Gastrocnemius medialis (tissue), 4 donors: Measurements from ENCODE around the gene HMCN1. TPM values are rescaled to one million over a fixed set of nuclear protein-coding genes. Genes with fewer than 3 reads are reported as not detected.

Source experiments
- ATAC-seq, 2 donors: fragments of 150-250 bp; one replicate each; pipeline ENCODE4 v1.9.1; 2016
- DNase-seq, 2 donors: peaks; one replicate each; pipeline ENCODE4 v3.0.0-alpha.2; 2019
- H3K27ac ChIP-seq, 4 donors: fragments of 200-600 bp; sonication (generic); 1 replicate in 1 of 4; 2 replicates in 3 of 4; pipeline ENCODE4 v1.5.1; 2016 to 2018; ENCODE audit warnings: mild to moderate bottlenecking in 2 of 4, moderate library complexity in 1 of 4
- H3K27me3 ChIP-seq, 3 donors: fragments of 200-600 bp; sonication (generic) in 2 of 3; 1 replicate in 1 of 3; 2 replicates in 2 of 3; pipeline versions ENCODE4 v1.5.1 to v1.6.0; 2016 to 2019; ENCODE audit warnings: mild to moderate bottlenecking in 1 of 3, moderate library complexity in 1 of 3
- H3K36me3 ChIP-seq, 2 donors: fragments of 200-600 bp; sonication (generic) in 1 of 2; one replicate each; pipeline ENCODE4 v1.5.1; 2017 to 2018
- H3K4me1 ChIP-seq, 2 donors: fragments of 200-600 bp; sonication (generic) in 1 of 2; one replicate each; pipeline ENCODE4 v1.5.1; 2016 to 2017; ENCODE audit warnings: mild to moderate bottlenecking in 2 of 2
- H3K4me3 ChIP-seq, 4 donors: fragments of 200-600 bp; sonication (generic) in 3 of 4; 1 replicate in 1 of 4; 2 replicates in 3 of 4; pipeline ENCODE4 v1.5.1; 2016 to 2019; ENCODE audit warnings: mild to moderate bottlenecking in 2 of 4
- H3K9me3 ChIP-seq, 3 donors: fragments of 200-600 bp; sonication (generic) in 2 of 3; 1 replicate in 1 of 3; 2 replicates in 2 of 3; pipeline ENCODE4 v1.5.1; 2016 to 2019
- POLR2A ChIP-seq, 2 donors: fragments of 450-650 bp; IDR thresholded peaks; one replicate each; pipeline ENCODE4 v1.6.1; 2017; ENCODE audit warnings: antibody characterized with exemption in 2 of 2, mild to moderate bottlenecking in 2 of 2, moderate library complexity in 2 of 2
- in situ Hi-C, 4 donors: fragments of 200-750 bp; cut with MboI; loops; one replicate each; pipeline versions ENCODE4 v1.15.0 to v1.8.0; 2017; ENCODE audit warnings: low sequenced_read_pairs in 4 of 4
- intact Hi-C: fragments of 100-400 bp; cut with DNase I; formaldehyde crosslinking; loops from one replicate; pipeline ENCODE4 v1.15.1; 2023; ENCODE audit warnings: low total_unique reads
- total RNA-seq, 4 donors: library from RNA; depleted of rRNA; stranded (reverse); fragments of >200 nt; gene quantifications; one replicate each; pipeline versions ENCODE4 v1.1.0 to v1.2.3, GENCODE V29; 2016
- TF ChIP-seq, protein P1 (sequence below), 5 experiments: fragments of 450-650 bp in 3 of 5; fragments of 200-600 bp in 2 of 5; sonication (generic) in 2 of 5; IDR thresholded peaks in 4 of 5; conservative IDR thresholded peaks in 1 of 5; 1 replicate in 4 of 5; 2 replicates in 1 of 5; pipeline ENCODE4 v1.5.1; 2016 to 2019; ENCODE audit warnings: antibody characterized with exemption in 5 of 5, mild to moderate bottlenecking in 3 of 5, moderate library complexity in 3 of 5

Gene HMCN1
- total RNA-seq, 4 donors from 2014 or later: 2.6 to 7.5 (median 5.1) TPM

GRCh38 chr1:186093437-186093836, 359.2 kb downstream of the HMCN1 start:
- Histone ChIP-seq H3K36me3 (no peaks in the 10 kb centered on the region), H3K27ac (peak overlapping the region in 1 of 4 donors; percentile 7), H3K4me1 (peaks cover 0 to 10% of the 10 kb centered on the region in 2 donors), H3K27me3 (no peaks in the 10 kb centered on the region), H3K4me3 (no peak overlapping the region), H3K9me3 (no peaks in the 10 kb centered on the region)
- in situ Hi-C loops: no loop called here
- DNase-seq (peak; percentile 9), ATAC-seq (peak in 1 of 2 donors; percentile 23)
- intact Hi-C loops: no loop called here
- TF ChIP-seq, protein P1, sequence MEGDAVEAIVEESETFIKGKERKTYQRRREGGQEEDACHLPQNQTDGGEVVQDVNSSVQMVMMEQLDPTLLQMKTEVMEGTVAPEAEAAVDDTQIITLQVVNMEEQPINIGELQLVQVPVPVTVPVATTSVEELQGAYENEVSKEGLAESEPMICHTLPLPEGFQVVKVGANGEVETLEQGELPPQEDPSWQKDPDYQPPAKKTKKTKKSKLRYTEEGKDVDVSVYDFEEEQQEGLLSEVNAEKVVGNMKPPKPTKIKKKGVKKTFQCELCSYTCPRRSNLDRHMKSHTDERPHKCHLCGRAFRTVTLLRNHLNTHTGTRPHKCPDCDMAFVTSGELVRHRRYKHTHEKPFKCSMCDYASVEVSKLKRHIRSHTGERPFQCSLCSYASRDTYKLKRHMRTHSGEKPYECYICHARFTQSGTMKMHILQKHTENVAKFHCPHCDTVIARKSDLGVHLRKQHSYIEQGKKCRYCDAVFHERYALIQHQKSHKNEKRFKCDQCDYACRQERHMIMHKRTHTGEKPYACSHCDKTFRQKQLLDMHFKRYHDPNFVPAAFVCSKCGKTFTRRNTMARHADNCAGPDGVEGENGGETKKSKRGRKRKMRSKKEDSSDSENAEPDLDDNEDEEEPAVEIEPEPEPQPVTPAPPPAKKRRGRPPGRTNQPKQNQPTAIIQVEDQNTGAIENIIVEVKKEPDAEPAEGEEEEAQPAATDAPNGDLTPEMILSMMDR (IDR thresholded peaks at IDR 0.05 in 4 of 5, conservative IDR thresholded peaks at IDR 0.05 in 1 of 5): no peak
- no peak for TF ChIP-seq POLR2A (IDR thresholded peaks at IDR 0.05)

GRCh38 chr1:186094172-186094571, 360.0 kb downstream of the HMCN1 start:
- no peaks in the 10 kb centered on the region for H3K9me3 ChIP-seq
- H3K27ac ChIP-seq: peak overlapping the region in 1 of 4 donors; percentile 7
- H3K4me3 ChIP-seq: no peak overlapping the region
- peaks cover 0 to 10% of the 10 kb centered on the region in 2 donors for H3K4me1 ChIP-seq
- in situ Hi-C loops: no loop called here
- no peaks in the 10 kb centered on the region for H3K27me3 ChIP-seq
- no peaks in the 10 kb centered on the region for H3K36me3 ChIP-seq
- DNase-seq: no peak
- no peak for ATAC-seq
- TF ChIP-seq POLR2A (IDR thresholded peaks at IDR 0.05): no peak
- TF ChIP-seq, protein P1 (IDR thresholded peaks at IDR 0.05 in 4 of 5, conservative IDR thresholded peaks at IDR 0.05 in 1 of 5): no peak
- intact Hi-C loops: no loop called here

DNA sequence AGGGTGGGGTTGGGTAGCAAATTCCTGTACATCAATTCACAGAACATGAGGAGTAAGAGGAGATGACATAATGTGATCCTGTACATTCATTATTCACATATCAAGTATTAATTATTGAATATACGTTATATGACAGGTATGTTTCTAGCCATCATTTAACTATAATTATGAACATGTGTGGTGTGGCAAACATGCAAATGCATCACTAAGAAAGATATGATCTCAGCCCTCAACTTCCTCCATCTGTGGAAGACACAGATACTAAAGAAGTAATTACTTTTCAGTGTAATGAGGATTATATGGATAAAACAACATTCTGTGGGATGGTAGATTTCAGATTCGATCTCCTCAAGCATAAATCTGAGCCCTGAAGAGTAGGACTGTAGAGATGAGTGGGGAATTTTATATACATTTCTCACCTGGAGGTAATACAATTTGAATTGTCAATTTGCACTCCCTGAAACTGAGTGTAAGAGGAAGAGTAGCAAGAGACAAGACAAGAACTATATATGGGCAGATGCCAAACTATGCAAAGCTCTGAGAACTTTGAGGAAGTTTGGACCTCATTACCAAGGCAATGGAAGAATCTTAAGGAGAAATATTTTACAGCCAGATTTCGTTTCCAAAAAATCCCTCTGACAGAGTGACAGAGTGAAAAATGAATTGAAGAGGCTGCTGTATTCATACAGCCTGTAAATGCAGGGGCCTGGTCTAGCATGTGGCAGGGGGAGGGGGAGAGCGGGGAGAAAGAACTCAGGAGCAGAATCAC, 365.3 kb downstream of the HMCN1 start:
- no peak overlapping the region for H3K4me3 ChIP-seq
- H3K27ac ChIP-seq: no peak overlapping the region
- H3K27me3 ChIP-seq: no peaks in the 10 kb centered on the region
- ATAC-seq (no peak), DNase-seq (no peak)
- no peak for TF ChIP-seq POLR2A (IDR thresholded peaks at IDR 0.05)
- TF ChIP-seq, protein P1 (IDR thresholded peaks at IDR 0.05 in 4 of 5, conservative IDR thresholded peaks at IDR 0.05 in 1 of 5): no peak
- H3K4me1 ChIP-seq: no peaks in the 10 kb centered on the region
- in situ Hi-C loops (no loop called here), intact Hi-C loops (no loop called here)
- H3K36me3 ChIP-seq: no peaks in the 10 kb centered on the region
- no peaks in the 10 kb centered on the region for H3K9me3 ChIP-seq

DNA sequence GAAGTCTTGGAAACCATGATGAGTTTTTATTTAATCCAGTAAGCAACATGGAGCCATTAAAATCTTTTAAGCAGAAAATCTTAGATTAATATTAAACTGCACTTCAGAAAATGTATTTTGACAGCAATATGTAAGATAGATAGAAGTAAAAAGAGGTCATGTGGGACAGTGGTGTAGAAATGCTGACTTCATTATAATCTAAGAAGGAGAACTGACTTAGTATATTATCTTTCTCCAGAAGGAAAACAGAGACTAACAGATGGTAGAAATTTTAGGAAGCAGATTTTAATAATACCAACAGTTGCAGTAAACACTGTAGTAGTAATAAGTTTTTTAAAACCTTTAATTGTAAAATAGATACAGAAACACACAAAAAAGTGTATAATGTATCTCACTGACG, 367.9 kb downstream of the HMCN1 start:
- Histone ChIP-seq H3K27ac (no peak overlapping the region), H3K4me3 (no peak overlapping the region), H3K4me1 (no peaks in the 10 kb centered on the region), H3K9me3 (no peaks in the 10 kb centered on the region), H3K27me3 (no peaks in the 10 kb centered on the region), H3K36me3 (no peaks in the 10 kb centered on the region)
- TF ChIP-seq, protein P1 (IDR thresholded peaks at IDR 0.05 in 4 of 5, conservative IDR thresholded peaks at IDR 0.05 in 1 of 5): no peak
- TF ChIP-seq POLR2A (IDR thresholded peaks at IDR 0.05): no peak
- in situ Hi-C loops (no loop called here), intact Hi-C loops (no loop called here)
- ATAC-seq (no peak), DNase-seq (no peak)
